WTC11 (cell line): ENCODE measurements around the gene AKR1D1.

Experiments
- CTCF ChIP-seq: fragments of 200-600 bp; IDR thresholded peaks from 2 replicates; pipeline ENCODE4 v1.8.0; 2022; ENCODE audit warnings: antibody characterized with exemption
- E2F4 ChIP-seq: sonication (generic); formaldehyde crosslinking; IDR thresholded peaks from 2 replicates; pipeline ENCODE4 v1.8.1; 2022; ENCODE audit warnings: low read depth, mild to moderate bottlenecking, moderate library complexity, missing genetic modification reagents, borderline replicate concordance
- ETV6 ChIP-seq: sonication (generic); formaldehyde crosslinking; IDR thresholded peaks from 2 replicates; pipeline ENCODE4 v1.8.1; 2022; ENCODE audit warnings: mild to moderate bottlenecking, missing genetic modification reagents
- GABPB1 ChIP-seq: sonication (generic); formaldehyde crosslinking; IDR thresholded peaks from 2 replicates; pipeline ENCODE4 v1.8.1; 2023; ENCODE audit warnings: mild to moderate bottlenecking, missing genetic modification reagents
- GTF2I ChIP-seq: fragments of 250-450 bp; sonication (Bioruptor Pico); conservative IDR thresholded peaks from 2 replicates; pipeline ENCODE4 v1.4.0; 2021; ENCODE audit warnings: mild to moderate bottlenecking
- JUN ChIP-seq: sonication (generic); formaldehyde crosslinking; IDR thresholded peaks from 2 replicates; pipeline ENCODE4 v1.8.0; 2023; ENCODE audit warnings: mild to moderate bottlenecking, missing genetic modification reagents
- KAT7 ChIP-seq: sonication (generic); formaldehyde crosslinking; IDR thresholded peaks from 2 replicates; pipeline ENCODE4 v1.8.1; 2023; ENCODE audit warnings: missing genetic modification reagents, mild to moderate bottlenecking, borderline replicate concordance
- MXD4 ChIP-seq: fragments of 250-450 bp; sonication (Bioruptor Pico); IDR thresholded peaks from 2 replicates; pipeline ENCODE4 v1.8.0; 2021; ENCODE audit warnings: mild to moderate bottlenecking, moderate library complexity, borderline replicate concordance
- NFYB ChIP-seq: sonication (generic); formaldehyde crosslinking; conservative IDR thresholded peaks from 2 replicates; pipeline ENCODE4 v1.8.0; 2022; ENCODE audit warnings: low read depth, missing genetic modification reagents
- SMAD4 ChIP-seq: sonication (generic); formaldehyde crosslinking; IDR thresholded peaks from 2 replicates; pipeline ENCODE4 v1.8.0; 2022; ENCODE audit warnings: mild to moderate bottlenecking, missing genetic modification reagents
- SOX15 ChIP-seq: fragments of 250-450 bp; sonication (Bioruptor Pico); IDR thresholded peaks from 2 replicates; pipeline ENCODE4 v1.9.0; 2021; ENCODE audit warnings: mild to moderate bottlenecking
- TF ChIP-seq, protein P1 (sequence below): sonication (generic); formaldehyde crosslinking; IDR thresholded peaks from 2 replicates; pipeline ENCODE4 v1.8.1; 2023; ENCODE audit warnings: mild to moderate bottlenecking, missing genetic modification reagents, moderate library complexity

GRCh38 chr7:138072726-138073125, 3.5 kb upstream of the AKR1D1 start:
- no peak for TF ChIP-seq JUN (CRISPR knock-in tag)
- TF ChIP-seq NFYB, result no peak
- no peak for TF ChIP-seq CTCF
- no peak for TF ChIP-seq SMAD4 (CRISPR knock-in tag)
- TF ChIP-seq SOX15, result no peak
- no peak for TF ChIP-seq GABPB1 (CRISPR knock-in tag)
- no peak for TF ChIP-seq MXD4
- no peak for TF ChIP-seq ETV6
- TF ChIP-seq KAT7 (CRISPR knock-in tag), result no peak
- TF ChIP-seq E2F4 (CRISPR knock-in tag), result no peak
- no peak for TF ChIP-seq GTF2I (CRISPR knock-in tag)
- TF ChIP-seq, protein P1, sequence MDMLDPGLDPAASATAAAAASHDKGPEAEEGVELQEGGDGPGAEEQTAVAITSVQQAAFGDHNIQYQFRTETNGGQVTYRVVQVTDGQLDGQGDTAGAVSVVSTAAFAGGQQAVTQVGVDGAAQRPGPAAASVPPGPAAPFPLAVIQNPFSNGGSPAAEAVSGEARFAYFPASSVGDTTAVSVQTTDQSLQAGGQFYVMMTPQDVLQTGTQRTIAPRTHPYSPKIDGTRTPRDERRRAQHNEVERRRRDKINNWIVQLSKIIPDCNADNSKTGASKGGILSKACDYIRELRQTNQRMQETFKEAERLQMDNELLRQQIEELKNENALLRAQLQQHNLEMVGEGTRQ (CRISPR knock-in tag), result no peak
